Endothelial cell (in vitro differentiated cells): ENCODE results near the gene CGA. TPM values are rescaled to one million over a fixed set of nuclear protein-coding genes. Genes with fewer than 3 reads are reported as not detected.

Source experiments
- DNase-seq: peaks from one replicate; pipeline ENCODE4 v3.0.0; 2021; ENCODE audit warnings: low spot score
- H3K27ac Mint-ChIP-seq: one replicate; pipeline ENCODE4 v1.8.0; 2021; ENCODE audit warnings: mixed read lengths, inconsistent platforms; ENCODE audit not compliant: unreplicated experiment
- H3K27me3 Mint-ChIP-seq: one replicate; pipeline ENCODE4 v1.8.0; 2021; ENCODE audit warnings: mild to moderate bottlenecking, moderate library complexity, mixed read lengths, inconsistent platforms; ENCODE audit not compliant: unreplicated experiment
- H3K36me3 Mint-ChIP-seq: one replicate; pipeline ENCODE4 v1.8.0; 2021; ENCODE audit warnings: mild to moderate bottlenecking, low read depth, mixed read lengths, inconsistent platforms; ENCODE audit not compliant: unreplicated experiment
- H3K4me1 Mint-ChIP-seq: one replicate; pipeline ENCODE4 v1.8.0; 2021; ENCODE audit warnings: mild to moderate bottlenecking, mixed read lengths, inconsistent platforms; ENCODE audit not compliant: unreplicated experiment
- H3K4me3 Mint-ChIP-seq: one replicate; pipeline ENCODE4 v1.8.0; 2021; ENCODE audit warnings: mild to moderate bottlenecking, mixed read lengths, inconsistent platforms; ENCODE audit not compliant: unreplicated experiment
- H3K9me3 Mint-ChIP-seq: one replicate; pipeline ENCODE4 v1.8.0; 2021; ENCODE audit warnings: mixed read lengths, inconsistent platforms; ENCODE audit not compliant: unreplicated experiment
- total RNA-seq: library from RNA; stranded (reverse); fragmentation: NEBNext Ultra II Directional; extraction: Animal tissue kit (Norgen Biotek cat#: 25700); gene quantifications from one replicate; pipeline ENCODE4 v1.2.1, GENCODE V29; 2021; ENCODE audit not compliant: unreplicated experiment
- TF ChIP-seq, protein P1 (sequence below): fragments of 200-600 bp; sonication (generic); IDR thresholded peaks from one replicate; pipeline ENCODE4 v1.5.0; 2021; ENCODE audit warnings: antibody characterized with exemption; ENCODE audit not compliant: unreplicated experiment

The CGA gene
- total RNA-seq, 1 donor from 2014 or later, result not detected

DNA sequence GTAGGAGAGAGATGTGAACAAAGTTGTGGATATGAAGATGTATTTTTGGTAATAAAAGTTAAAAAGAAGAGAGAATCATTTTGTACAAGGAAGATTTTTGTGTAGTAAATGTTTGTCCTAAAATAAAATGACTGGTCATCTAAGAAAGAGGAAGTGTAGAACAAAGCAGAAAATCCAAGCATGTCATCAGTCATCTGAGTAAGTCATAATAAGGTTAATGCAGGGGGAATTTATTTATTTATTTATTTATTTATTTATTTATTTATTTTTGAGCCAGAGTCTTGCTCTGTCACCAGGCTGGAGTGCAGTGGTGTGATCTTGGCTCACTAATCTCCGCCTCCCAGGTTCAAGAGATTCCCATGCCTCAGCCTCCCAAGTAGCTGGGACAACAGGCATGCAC, 15.7 kb upstream of the CGA start:
- no peak overlapping the region for H3K4me3 Mint-ChIP-seq
- H3K36me3 Mint-ChIP-seq, result no peaks in the 10 kb centered on the region
- H3K9me3 Mint-ChIP-seq, result no peaks in the 10 kb centered on the region
- H3K27ac Mint-ChIP-seq, result no peak overlapping the region
- TF ChIP-seq, protein P1, sequence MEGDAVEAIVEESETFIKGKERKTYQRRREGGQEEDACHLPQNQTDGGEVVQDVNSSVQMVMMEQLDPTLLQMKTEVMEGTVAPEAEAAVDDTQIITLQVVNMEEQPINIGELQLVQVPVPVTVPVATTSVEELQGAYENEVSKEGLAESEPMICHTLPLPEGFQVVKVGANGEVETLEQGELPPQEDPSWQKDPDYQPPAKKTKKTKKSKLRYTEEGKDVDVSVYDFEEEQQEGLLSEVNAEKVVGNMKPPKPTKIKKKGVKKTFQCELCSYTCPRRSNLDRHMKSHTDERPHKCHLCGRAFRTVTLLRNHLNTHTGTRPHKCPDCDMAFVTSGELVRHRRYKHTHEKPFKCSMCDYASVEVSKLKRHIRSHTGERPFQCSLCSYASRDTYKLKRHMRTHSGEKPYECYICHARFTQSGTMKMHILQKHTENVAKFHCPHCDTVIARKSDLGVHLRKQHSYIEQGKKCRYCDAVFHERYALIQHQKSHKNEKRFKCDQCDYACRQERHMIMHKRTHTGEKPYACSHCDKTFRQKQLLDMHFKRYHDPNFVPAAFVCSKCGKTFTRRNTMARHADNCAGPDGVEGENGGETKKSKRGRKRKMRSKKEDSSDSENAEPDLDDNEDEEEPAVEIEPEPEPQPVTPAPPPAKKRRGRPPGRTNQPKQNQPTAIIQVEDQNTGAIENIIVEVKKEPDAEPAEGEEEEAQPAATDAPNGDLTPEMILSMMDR, result no peak
- no peak for DNase-seq
- no peaks in the 10 kb centered on the region for H3K4me1 Mint-ChIP-seq
- no peaks in the 10 kb centered on the region for H3K27me3 Mint-ChIP-seq

DNA sequence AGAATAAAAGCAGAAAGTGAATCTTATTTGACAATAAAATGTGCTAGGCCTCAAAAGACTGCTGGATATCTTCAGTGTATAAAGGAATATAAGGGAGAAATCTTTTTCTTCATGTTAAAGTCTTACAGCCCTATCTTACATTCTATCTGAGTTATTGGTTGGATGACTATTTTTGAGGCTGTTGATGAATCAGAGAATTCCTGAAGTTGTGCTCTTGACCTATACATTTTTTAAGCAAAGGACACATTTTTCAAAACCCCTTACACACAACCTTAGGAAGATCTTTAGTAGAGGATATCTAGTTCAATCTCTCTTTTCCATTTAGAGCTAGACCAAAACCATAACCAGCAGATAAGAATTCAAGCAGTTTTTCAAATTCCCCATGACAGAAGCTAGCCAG, 10.9 kb upstream of the CGA start:
- Mint-ChIP-seq H3K4me3 (no peak overlapping the region), H3K4me1 (no peaks in the 10 kb centered on the region), H3K36me3 (no peaks in the 10 kb centered on the region), H3K27me3 (no peaks in the 10 kb centered on the region), H3K27ac (no peak overlapping the region), H3K9me3 (no peaks in the 10 kb centered on the region)
- TF ChIP-seq, protein P1, result no peak
- no peak for DNase-seq

- TF ChIP-seq, protein P1, result no peak
- H3K27ac Mint-ChIP-seq, result no peak overlapping the region
- no peaks in the 10 kb centered on the region for H3K36me3 Mint-ChIP-seq
- no peak overlapping the region for H3K4me3 Mint-ChIP-seq
- H3K4me1 Mint-ChIP-seq, result no peaks in the 10 kb centered on the region
- H3K9me3 Mint-ChIP-seq, result no peaks in the 10 kb centered on the region
- no peaks in the 10 kb centered on the region for H3K27me3 Mint-ChIP-seq
- DNase-seq, result no peak
These were observed 9.8 kb upstream of the CGA start for GRCh38 chr6:87104667-87105066.

DNA sequence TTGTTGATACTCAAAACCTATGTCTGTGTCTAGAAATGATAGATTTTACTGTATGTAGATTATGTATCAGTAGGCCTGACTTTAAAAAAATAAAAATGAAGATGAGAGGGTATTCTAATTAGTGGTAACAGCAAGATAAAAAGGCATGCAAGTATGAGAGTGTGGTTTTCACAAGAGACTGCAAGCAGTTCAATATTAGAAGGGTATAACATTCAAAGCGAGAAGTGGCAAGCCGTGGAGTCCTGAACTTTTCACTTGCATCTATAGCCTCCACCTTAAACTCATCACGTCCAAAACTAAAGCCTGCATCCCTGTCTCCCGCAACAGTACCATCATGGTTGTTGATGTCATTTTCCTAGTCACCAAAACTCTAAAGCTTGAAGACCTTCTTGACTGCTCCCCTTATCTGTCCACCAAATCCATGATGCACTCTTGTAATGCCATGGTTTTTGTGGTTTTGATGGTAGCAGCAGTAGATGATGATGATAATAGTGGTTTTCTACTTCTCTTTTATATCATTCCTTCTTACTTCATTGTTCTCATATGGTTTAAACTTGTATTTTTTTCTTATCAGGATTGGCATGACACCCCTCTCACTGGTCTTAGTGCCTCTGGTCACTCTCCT, 9.2 kb upstream of the CGA start:
- Mint-ChIP-seq H3K9me3 (no peaks in the 10 kb centered on the region), H3K4me1 (peaks cover 5% of the 10 kb centered on the region), H3K36me3 (no peaks in the 10 kb centered on the region), H3K27ac (no peak overlapping the region), H3K27me3 (no peaks in the 10 kb centered on the region), H3K4me3 (no peak overlapping the region)
- TF ChIP-seq, protein P1, result no peak
- no peak for DNase-seq

DNA sequence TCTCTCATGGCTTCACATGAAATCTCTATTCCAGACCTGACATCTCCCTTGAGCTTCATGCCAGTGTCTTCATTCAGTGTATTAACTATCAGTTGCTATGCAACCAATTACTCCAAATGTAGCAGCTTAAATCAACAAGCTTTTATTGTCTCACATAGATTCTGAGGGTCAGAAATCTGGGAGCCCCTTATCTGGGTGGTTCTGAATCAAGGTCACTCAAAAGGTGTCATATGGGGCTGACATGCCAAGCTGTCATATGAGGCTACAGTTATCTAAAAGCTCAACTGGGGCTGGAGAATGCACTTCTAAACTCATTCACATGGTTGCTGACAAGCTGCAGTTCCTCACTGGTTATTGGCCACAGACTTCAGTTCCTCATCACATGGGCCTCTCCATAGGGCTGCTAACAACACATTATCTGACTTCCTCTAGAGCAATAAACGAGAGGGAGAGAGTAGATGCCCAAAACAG, 7.3 kb upstream of the CGA start:
- no peak overlapping the region for H3K4me3 Mint-ChIP-seq
- H3K4me1 Mint-ChIP-seq, result peaks cover 5% of the 10 kb centered on the region
- no peak for DNase-seq
- no peaks in the 10 kb centered on the region for H3K9me3 Mint-ChIP-seq
- TF ChIP-seq, protein P1, result no peak
- no peaks in the 10 kb centered on the region for H3K36me3 Mint-ChIP-seq
- H3K27ac Mint-ChIP-seq, result no peak overlapping the region
- H3K27me3 Mint-ChIP-seq, result no peaks in the 10 kb centered on the region
